Cerebellar nuclear complex (tissue), 1 donor: ENCODE measurements around the gene IL1A.

Experiments
- DNase-seq, 2 experiments: peaks; one replicate each; lab custom pipeline; 2025; lab: John Stamatoyannopoulos, UW

IL1A gene

DNA sequence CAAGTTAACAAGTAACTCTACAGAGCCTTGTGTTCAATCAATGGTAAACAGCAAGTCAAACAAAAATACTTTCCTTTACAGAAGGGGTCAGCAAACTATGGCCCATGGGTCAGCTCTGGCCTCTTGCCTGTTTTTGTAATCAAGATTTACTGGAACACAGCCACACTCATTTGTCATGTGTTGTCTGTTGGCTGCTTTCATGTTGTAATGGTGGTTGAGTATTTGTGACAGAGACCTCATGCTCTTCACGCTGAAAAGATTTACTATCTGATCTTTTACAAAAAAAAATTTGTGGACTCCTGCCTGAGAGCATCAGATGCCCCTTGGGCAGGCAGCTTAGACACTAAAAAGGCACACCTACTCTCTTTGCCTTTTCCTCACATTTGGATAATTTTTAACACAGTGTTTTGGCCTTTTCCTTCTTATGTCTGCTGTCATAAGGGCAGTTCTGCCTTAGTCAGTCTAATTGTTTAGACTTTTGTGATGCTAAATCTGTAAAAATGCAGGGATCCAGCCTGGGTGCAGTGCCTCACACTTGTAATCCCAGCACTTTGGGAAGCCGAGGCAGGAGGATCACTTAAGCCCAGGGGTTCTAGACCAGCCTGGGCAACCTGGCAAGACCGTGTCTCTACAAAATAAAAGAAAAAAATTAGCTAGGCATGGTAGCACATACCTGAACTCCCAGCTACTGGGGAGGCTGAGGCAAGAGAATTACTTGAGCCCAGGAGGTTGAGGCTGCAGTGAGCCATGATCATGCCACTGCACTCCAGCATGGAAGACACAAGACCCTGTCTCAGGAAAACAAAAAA is 34.0 kb upstream of the IL1A start:
- no peak for DNase-seq

DNA sequence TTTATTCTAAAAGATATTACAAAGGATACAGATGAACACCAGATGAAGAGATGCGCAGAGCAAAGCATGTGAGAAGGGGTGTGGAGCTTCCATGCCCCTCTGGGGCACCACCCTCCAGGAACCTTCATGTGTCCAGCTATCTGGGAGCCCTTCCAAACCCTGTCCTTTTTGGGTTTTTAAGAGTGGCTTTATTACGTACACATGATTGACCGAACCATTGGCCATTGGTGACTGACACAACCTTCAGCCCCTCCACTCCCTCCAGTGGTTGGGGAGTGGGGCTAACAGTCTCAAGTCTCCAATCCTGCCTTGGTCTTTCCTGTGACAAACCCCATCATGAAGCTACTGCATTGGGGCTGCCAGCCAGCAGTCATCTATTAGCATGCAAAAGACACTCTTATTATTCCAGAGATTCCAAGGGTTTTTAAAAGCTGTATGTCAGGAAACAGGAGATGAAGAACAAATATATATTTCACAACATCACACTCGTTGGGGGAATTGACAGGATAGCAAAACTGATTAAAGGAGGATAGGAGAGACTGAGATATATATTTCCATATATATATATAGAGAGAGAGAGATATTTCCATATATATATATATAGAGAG is 32.9 kb upstream of the IL1A start:
- no peak for DNase-seq

DNA sequence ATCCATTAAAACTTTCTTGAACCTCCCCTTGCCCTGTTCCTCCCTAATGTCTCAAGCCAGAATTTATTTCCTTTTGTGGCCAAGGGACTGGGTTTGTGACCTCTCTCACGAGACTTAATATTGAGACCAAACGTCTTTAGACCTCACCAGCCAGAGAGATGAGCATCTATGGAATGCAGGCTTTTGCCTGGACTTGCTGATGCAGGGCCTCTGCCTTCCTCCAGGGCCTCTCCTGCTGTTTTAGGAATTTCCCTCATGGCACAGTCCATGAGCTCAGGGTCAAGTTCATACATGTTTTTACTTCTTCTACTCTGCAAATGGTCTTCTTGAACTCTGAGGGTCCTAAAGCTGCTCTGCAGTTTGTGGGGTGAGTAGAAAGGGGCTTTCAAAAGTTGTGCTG is 30.0 kb upstream of the IL1A start:
- DNase-seq, result no peak

DNA sequence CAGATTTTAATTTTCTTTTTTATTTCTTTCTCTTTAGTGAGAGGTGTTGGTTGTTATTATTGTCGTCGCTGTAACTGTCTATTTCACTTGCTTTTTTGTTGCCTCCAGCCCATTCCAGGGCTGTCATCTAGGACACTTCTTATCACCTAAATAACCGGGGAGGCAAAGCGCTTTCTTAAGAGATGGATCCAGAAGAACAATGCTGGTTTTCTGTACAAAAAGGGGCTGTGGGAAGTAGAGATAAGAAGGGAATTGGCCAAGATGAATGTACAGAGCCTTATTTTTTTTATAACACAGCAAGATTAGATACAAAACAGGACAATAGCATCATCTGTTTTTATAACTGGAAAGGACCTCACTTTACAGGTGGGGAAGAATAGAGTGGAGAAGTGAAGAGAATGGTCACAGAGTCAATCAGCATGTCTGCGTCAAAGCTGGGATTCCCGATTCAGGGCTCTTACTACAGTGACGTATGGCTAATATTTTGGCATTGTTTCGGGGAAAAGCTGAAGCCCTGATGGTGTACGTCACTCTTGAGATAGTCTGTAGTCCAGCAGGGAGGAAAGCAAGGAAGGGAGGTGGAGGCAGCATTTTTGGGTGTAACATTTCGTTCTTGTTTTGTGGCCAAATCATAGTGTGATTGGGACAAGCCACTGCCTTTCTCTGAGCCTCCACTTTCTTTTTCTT is 29.1 kb upstream of the IL1A start:
- no peak for DNase-seq

DNA sequence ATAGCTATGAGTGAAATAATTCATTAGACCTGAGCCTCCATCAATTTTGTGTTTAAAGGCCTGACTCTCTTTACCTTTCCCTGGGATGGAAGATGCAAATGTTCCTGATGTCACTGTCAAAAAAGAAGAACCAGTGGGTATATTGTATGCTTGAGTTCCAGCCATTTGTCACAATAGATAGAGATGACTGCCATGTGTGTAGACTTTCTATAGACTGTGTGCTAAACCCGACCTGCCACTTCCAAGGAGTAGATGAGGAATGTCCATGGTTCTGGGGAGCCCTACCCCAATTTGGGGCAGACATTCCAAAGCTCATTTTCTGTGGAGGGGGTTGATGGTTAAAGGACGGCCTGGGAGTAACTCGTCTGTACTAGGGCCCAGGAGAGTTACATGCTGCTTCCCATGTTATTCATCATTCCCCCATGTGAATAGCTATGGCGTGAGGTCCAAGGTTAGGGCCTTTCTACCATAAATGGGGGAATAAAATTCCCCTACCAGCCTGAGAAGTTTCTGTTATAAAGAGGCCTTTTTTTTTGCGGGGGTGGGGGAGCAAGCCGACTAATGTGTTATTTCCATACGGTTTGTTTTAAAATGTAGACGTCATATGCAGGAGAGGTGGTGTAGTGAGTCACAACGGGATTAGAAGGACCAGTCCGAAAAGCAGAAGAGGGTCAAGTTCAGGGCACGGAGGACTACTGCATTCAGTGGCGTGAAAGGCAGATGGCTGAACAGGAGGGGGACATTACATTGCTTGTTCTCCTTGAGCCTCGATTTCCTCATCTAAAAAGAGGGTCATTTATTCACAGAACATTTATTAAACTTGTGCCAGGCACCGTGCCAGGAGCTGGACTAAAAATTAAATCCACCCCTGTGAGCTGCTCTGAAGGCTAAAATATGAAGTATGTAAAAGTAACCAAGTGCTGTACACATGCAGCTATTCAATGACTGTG is 28.3 kb upstream of the IL1A start:
- no peak for DNase-seq

GRCh38 chr2:112811841-112812306 is 27.6 kb upstream of the IL1A start:
- no peak for DNase-seq

- no peak for DNase-seq
Measured at GRCh38 chr2:112811276-112811831, 27.1 kb upstream of the IL1A start.

DNA sequence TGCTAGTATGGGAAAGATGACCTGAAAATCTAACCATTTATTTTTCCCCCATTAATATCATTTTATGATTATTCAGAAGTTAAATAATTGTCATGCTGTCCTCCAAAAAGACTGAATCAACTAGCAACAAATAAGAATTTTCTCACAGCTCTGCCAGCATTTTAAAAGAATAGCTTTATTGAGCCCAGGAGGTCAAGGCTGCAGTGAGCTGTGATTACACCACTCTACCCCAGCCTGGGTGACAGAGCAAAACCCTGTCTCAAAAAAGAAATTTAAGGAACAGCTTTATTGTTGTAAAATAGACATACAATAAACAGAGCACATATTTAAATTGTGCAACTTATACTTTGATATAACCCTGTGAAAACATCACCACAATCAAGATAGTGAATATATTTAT is 24.8 kb upstream of the IL1A start:
- no peak for DNase-seq

GRCh38 chr2:112807233-112807807 is 23.0 kb upstream of the IL1A start:
- no peak for DNase-seq

GRCh38 chr2:112805542-112805941 is 21.2 kb upstream of the IL1A start:
- no peak for DNase-seq

- no peak for DNase-seq
Measured at GRCh38 chr2:112803691-112804521, 19.6 kb upstream of the IL1A start.

GRCh38 chr2:112800881-112801583 is 16.7 kb upstream of the IL1A start:
- no peak for DNase-seq

GRCh38 chr2:112798979-112799975 is 15.0 kb upstream of the IL1A start:
- no peak for DNase-seq

DNA sequence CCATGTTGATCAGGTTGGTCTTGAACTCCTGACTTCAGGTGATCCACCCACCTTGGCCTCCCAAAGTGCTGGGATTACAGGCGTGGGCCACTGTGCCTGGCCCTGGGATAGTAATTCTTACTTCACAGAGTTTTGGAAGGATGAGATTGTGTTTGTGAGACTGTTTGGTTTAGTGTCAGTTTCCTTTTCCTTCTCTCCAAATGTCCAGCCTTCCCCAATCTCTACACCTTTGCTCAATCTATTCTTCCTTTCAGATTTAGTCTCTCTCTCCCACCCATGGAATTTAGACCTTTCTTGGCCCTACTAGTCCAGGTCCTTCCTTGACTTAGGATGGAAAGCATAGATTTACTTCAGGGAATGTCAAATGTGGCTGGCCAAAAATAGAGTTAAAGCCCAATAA is 12.2 kb upstream of the IL1A start:
- no peak for DNase-seq

DNA sequence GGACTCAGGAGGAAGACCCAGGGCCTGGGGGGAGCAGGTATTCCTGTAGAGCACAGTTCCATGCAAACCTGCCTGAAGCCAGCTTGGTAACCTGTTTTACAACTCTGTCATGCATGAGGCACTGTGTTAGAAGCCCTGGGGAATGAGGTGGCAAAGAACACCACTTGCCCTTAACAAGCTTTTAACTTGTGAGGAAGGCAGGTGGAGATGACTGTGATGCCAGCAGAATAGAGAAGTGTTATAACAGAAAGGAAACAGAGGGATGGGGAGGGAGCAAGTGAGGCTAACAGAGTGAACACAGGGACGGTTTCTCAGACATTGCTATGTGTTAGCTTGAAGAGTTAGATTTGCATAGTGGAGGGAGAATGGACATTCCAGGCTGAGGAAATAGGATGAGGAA is 11.5 kb upstream of the IL1A start:
- DNase-seq, result no peak

DNA sequence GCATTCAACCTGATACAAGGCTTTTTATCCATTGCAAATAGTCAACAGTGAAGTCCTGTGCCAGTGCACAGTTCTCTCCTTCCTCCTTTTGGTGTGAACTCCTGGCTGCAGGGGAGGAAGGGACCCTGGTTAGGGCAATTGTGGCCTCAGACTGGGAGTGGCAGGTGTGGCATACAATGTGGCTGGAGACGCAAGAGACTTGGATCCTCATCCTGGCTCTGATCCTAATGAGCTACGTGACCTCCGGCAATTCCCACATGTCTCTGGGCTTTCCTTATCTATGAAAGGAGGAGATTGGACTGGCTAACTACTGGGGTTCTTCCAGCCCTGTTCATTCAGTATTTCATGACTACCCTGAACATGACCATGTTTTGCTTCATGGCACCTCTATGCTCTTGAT is 10.5 kb upstream of the IL1A start:
- no peak for DNase-seq

DNA sequence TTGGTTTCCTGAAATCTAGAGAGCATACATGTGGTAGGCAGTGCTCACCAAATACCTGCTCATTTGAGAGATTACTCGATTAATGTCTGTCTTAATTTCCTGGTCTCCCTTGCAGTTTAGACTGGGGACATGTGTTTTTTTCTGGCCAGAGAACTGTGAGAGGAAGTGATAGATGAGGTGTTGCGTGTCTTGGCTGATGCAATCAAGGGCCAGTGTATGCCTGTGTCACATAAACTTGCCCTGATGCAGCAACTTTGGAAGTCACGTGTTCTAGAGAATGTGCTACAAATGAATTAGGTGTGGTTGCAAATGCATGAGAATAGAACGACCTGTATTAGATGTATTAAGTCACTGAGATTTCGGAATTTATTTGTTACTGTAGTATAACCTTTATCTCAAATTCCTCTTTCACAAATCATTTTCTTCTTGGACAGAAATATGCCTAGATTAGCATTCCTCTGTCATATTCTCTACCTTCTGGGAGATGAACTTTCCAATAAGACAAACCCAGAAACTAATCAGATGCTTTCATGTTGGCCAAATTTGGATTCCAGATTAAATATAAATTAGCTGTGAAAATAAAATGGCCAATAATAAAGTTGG is 9.9 kb upstream of the IL1A start:
- no peak for DNase-seq

- DNase-seq, result no peak
Measured at GRCh38 chr2:112793449-112793978, 9.2 kb upstream of the IL1A start.
